HG02885 (cell line): ENCODE measurements around the gene IPO11.

Experiments used
- ATAC-seq: cut with Tn5 transposase; IDR thresholded peaks from one replicate; pipeline ENCODE4 v1.9.1; 2021; ENCODE audit warnings: mild to moderate bottlenecking; ENCODE audit not compliant: unreplicated experiment, poor library complexity

IPO11 gene

GRCh38 chr5:62432621-62433064 lies 20.1 kb downstream of the IPO11 start:
- no peak for ATAC-seq

- ATAC-seq: no peak
These were observed 36.0 kb downstream of the IPO11 start for GRCh38 chr5:62448528-62448927.

- no peak for ATAC-seq
These were observed 37.7 kb downstream of the IPO11 start for GRCh38 chr5:62450259-62450658.

DNA sequence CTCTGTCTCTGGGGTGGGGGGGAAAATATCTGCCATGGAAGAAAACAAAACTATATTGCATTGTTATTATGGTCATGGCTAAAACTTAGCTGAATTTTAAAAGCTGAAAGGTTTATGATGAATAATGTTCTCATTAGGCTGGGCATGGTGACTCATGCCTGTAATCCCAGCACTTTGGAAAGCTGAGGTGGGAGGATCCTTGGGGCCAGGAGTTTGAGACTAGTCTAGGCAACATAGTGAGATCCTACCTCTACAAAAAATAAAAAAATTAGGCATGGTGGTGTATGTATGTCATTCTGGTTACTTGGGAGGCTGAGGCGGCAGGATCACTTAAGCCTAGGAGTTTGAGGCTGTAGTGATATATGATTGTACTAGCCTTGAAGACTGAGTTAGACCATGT lies 44.5 kb downstream of the IPO11 start:
- no peak for ATAC-seq

DNA sequence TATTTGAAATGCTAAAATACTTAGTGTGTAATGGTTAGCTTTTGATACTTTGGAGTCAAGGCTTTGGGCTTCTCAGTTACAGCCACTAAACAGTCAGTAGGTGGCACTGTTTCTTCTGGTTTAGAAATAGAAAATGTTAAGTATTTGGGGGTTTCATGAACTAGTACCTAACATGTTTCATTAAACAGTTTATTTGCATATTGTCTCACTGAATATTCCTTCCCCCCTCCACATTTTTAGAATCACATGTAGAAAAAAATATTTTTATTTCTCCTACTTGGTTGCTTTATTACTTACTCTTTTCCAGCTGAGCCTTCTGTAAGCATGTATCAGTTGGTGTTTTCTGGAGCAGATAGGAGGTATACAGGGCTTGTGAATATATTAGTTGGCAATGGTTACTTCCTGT lies 48.0 kb downstream of the IPO11 start:
- peak; percentile 87 for ATAC-seq

- no peak for ATAC-seq
These were observed 49.0 kb downstream of the IPO11 start for GRCh38 chr5:62461561-62461960.

DNA sequence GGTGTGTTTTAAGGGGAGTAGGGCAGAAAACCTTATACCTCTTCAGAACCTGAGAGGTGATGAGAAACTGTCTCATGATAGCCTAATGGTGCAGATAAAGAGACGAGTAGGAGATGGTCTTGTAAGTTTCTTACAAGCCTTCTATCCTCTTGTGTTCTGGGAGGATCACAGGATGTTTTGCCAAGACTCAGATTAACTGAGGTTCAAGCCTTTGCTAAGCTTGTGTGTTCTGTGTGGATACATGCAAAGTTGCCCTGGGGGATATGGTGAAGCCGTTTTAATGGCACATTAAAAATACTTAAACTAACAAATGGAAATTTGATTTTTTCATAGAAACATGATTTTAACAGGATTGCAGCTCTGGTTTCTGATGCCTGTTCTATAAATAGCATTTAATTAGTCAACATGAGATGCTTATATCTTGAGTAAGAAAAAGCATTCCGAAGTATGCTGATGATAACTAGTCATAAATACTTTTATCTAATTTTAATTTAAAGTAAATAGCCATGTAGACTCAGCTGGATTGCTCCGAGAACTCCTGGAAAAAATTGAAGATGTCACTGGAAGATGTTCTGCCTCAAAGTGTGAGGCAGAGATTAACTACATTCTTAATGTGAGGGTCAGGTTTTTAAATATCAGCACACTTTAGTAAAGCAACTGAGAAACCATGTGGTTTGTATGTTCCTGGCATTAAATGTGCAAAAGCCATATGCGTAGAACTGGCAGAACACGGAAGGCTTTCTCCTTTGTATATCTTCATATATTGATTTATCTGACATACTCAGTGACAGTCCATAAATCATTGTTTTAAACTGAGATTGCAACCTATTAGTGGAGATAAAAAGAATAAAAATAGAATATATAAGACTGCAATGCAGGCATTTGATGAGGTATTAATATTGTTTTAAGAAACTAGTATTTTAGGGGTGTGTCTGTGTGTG lies 53.7 kb downstream of the IPO11 start:
- ATAC-seq: no peak

- no peak for ATAC-seq
These were observed 60.6 kb downstream of the IPO11 start for GRCh38 chr5:62473209-62473608.

GRCh38 chr5:62475072-62475471 lies 62.5 kb downstream of the IPO11 start:
- ATAC-seq: no peak

DNA sequence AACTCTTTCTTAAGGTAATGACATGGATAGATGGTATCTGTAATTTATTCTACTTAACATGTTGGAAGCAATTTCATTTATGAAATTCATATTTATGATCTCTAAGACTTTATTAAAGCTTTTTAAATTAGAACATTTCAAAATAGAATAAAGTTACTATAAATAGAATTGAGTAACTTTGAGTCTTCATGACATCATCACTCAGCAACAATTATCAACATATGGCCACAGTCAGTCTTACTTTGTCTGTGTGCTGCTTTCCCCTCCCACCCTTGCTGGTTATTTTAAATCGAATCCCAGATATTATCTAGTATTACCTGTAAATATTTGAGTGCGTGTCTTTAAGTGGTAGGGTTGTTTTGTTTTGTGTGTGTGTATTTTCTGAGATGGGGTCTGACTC lies 65.2 kb downstream of the IPO11 start:
- ATAC-seq: no peak

GRCh38 chr5:62483556-62483955 lies 71.0 kb downstream of the IPO11 start:
- no peak for ATAC-seq

DNA sequence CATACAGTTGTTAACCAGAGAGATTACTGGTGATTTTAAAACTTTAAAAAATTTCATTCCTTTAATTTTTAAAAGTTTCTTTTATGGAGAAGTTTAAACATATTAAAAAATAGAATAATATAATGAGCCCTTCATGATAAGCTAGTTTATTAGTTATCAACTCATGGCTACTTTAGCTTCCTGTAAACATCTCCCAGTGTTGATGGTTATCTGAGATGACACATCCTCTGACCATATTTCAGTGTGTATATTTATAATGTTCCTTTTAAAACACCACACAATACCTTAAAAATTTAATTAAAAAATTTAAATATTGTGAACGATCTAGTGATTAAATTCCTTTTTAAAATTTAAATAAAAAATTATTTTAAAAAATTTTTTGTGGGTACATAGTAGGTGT lies 74.1 kb downstream of the IPO11 start:
- no peak for ATAC-seq

DNA sequence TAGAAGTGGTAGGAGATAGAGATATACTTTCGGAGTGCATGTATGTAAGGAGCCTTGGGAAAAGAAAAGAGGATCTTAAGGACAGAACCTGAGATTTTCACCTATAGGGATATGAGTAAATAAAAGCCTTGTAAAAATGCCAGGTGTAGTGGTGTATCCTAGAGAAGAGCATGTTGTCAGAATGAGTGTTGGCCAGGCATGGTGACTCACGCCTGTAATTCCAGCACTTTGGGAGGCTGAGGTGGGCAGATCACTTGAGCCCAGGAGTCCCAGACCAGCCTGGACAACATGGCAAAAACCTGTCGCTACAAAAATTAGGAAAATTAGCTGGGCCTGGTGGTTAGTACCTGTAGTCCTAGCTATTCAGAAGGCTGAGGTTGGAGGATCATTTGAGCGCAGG lies 76.0 kb downstream of the IPO11 start:
- no peak for ATAC-seq

GRCh38 chr5:62489471-62489870 lies 76.9 kb downstream of the IPO11 start:
- ATAC-seq: no peak

GRCh38 chr5:62494772-62495171 lies 82.2 kb downstream of the IPO11 start:
- ATAC-seq: peak; percentile 66

DNA sequence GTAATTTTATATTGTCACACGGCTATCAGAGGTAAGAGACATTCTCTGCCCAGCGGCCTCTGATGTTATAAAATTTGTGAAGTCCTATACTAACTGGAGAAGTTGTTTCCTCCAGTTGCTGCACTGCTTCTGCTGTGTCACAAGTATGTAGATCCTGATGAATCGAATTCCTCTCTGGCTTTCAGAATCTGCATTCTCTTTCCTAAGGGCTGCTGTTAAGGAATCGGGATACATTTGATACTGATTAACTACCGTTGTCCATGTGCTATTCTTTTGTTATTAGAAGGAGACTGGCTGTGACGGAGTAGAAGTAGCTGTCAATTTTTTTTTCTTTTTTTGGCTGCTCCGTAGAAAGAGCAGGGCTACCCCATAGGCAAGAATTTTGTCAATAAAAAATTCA lies 84.3 kb downstream of the IPO11 start:
- no peak for ATAC-seq

DNA sequence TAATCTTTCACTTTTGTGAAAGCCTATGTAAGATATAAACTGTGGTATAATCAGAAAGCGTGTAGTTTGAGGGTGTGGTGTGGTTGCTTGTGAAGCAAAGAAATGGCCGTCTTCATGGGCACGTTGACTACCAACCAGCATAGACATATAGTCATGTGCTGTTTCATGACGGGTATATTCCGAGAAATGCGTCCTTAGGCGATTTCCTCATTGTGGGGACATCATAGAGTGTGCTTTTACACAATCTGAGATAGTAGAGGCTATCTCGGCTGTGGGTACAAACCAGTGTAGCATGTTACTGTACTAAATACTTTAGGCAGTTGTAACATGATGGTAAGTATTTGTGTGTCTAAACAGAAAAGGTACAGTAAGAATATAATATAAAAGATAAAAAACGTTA lies 86.4 kb downstream of the IPO11 start:
- ATAC-seq: no peak

- ATAC-seq: no peak
These were observed 87.2 kb downstream of the IPO11 start for GRCh38 chr5:62499756-62500155.

GRCh38 chr5:62502456-62503101 lies 90.0 kb downstream of the IPO11 start:
- ATAC-seq: no peak

DNA sequence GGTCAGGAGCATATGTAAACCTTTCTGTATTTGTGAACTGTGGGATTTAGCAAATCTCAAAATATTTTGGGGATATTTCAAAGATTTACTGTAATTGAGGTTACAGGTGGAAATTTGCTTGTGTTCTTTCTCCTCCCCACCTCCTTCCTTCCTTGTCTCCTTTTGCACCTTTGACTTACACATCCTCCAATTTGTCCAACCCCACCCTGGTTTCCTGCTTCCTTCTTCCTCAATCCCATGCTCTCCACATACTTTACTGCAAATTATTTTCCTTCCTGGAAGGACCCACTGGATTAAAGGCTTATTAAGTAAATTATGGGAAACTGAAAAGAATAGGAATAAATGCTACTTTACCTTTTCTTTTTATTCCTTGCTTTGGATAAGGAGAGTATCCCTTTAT lies 91.6 kb downstream of the IPO11 start:
- ATAC-seq: no peak

- ATAC-seq: no peak
These were observed 94.3 kb downstream of the IPO11 start for GRCh38 chr5:62506659-62507460.
